PC-3 (cell line): ENCODE results near the gene ANKRD13B. TPM values are rescaled to one million over a fixed set of nuclear protein-coding genes. Genes with fewer than 3 reads are reported as not detected.

ENCODE experiments used
- ATAC-seq: fragments of 200-7000 bp; cut with Tn5 transposase; 2 replicates; pipeline ENCODE4 v1.9.1; 2020; ENCODE audit warnings: mild to moderate bottlenecking, moderate library complexity
- BruUV-seq: library from RNA; stranded (reverse); fragments of 400-500 nt; replicated peaks from 2 replicates; lab custom pipeline; 2021; lab: Mats Ljungman, UMichigan
- CTCF ChIA-PET: fragments of 300-600 bp; sonication (Branson Sonifier 250); formaldehyde crosslinking; loops from one replicate; lab custom pipeline; 2022; ENCODE audit warnings: antibody characterized with exemption; lab: Charles Lee
- POLR2A ChIA-PET: fragments of 300-600 bp; sonication (Branson Sonifier 250); formaldehyde crosslinking; loops from one replicate; lab custom pipeline; 2022; ENCODE audit warnings: antibody characterized with exemption; ENCODE audit not compliant: unreplicated experiment; lab: Charles Lee
- DNase-seq: peaks from one replicate; pipeline ENCODE4 v3.0.0-alpha.2; 2015
- H2AFZ ChIP-seq: fragments of 300-600 bp; sonication (generic); 2 replicates; pipeline ENCODE4 v1.6.0; 2016; ENCODE audit warnings: antibody characterized with exemption, low read length
- H3F3A ChIP-seq: fragments of 300-600 bp; sonication (generic); one replicate; pipeline ENCODE4 v1.6.0; 2017; ENCODE audit warnings: antibody characterized with exemption, low read length, control low read depth, mild to moderate bottlenecking; ENCODE audit not compliant: unreplicated experiment
- H3K27ac ChIP-seq: fragments of 300-600 bp; sonication (generic); 2 replicates; pipeline ENCODE4 v1.5.1; 2016; ENCODE audit warnings: mild to moderate bottlenecking, low read length
- H3K27me3 ChIP-seq: fragments of 300-600 bp; sonication (generic); 2 replicates; pipeline ENCODE4 v1.6.1; 2016; ENCODE audit warnings: low read length, mixed read lengths
- H3K36me3 ChIP-seq: fragments of 300-600 bp; sonication (generic); 2 replicates; pipeline ENCODE4 v1.6.1; 2016; ENCODE audit warnings: low read depth, mixed run types, low read length, mixed read lengths
- H3K4me1 ChIP-seq: fragments of 300-600 bp; sonication (generic); 2 replicates; pipeline ENCODE4 v1.5.1; 2016; ENCODE audit warnings: low read length; ENCODE audit not compliant: insufficient read depth
- H3K4me2 ChIP-seq: fragments of 300-600 bp; sonication (generic); 2 replicates; pipeline ENCODE4 v1.6.0; 2016; ENCODE audit warnings: low read length
- H3K4me3 ChIP-seq: fragments of 300-600 bp; sonication (generic); 2 replicates; pipeline ENCODE4 v1.5.1; 2016; ENCODE audit warnings: mild to moderate bottlenecking, low read length, mixed read lengths
- H3K79me2 ChIP-seq: fragments of 300-600 bp; sonication (generic); 2 replicates; pipeline ENCODE4 v1.6.1; 2017; ENCODE audit warnings: low read length, mixed read lengths
- H3K9ac ChIP-seq: fragments of 300-600 bp; sonication (generic); 2 replicates; pipeline ENCODE4 v1.6.0; 2016; ENCODE audit warnings: mild to moderate bottlenecking, low read length
- H3K9me2 ChIP-seq: fragments of 300-600 bp; sonication (generic); replicated peaks from 2 replicates; pipeline ENCODE4 v1.6.1; 2016; ENCODE audit warnings: mixed run types, low read length, mixed read lengths
- H3K9me3 ChIP-seq: fragments of 300-600 bp; sonication (generic); 2 replicates; pipeline ENCODE4 v1.6.1; 2016; ENCODE audit warnings: low read length, mixed read lengths
- H4K20me1 ChIP-seq: fragments of 300-600 bp; sonication (generic); 2 replicates; pipeline ENCODE4 v1.6.1; 2016; ENCODE audit warnings: low read length, mixed read lengths
- CTCF ChIP-seq: fragments of 300-600 bp; sonication (generic); conservative IDR thresholded peaks from 2 replicates; pipeline ENCODE4 v1.5.1; 2017; ENCODE audit warnings: antibody characterized with exemption, low read depth, mild to moderate bottlenecking, low read length
- EZH2 ChIP-seq: fragments of 300-600 bp; sonication (generic); IDR thresholded peaks from one replicate; pipeline ENCODE4 v1.6.1; 2017; ENCODE audit warnings: antibody characterized with exemption, mild to moderate bottlenecking, low read length; ENCODE audit not compliant: unreplicated experiment
- EZH2phosphoT487 ChIP-seq: fragments of 300-600 bp; sonication (generic); IDR thresholded peaks from 2 replicates; pipeline ENCODE4 v1.6.1; 2018; ENCODE audit warnings: mild to moderate bottlenecking, antibody characterized with exemption, low read length, borderline replicate concordance
- intact Hi-C: fragments of 100-400 bp; cut with micrococcal nuclease; formaldehyde crosslinking; loops from 2 replicates; pipeline ENCODE4 v1.9.0; 2023
- total RNA-seq: library from RNA; depleted of rRNA; stranded (reverse); fragments of >200 nt; gene quantifications from 2 replicates; pipeline ENCODE4 v1.2.3, GENCODE V29; 2014

ANKRD13B gene
- total RNA-seq, 1 experiment from 2014 or later, result 11.2 TPM

GRCh38 chr17:29617481-29618271, 24.7 kb downstream of the ANKRD13B start:
- no peaks in the 10 kb centered on the region for H3K79me2 ChIP-seq
- no peak for TF ChIP-seq EZH2
- TF ChIP-seq EZH2phosphoT487, result no peak
- TF ChIP-seq CTCF, result peak; percentile 73
- H3F3A ChIP-seq, result no peaks in the 10 kb centered on the region
- H3K9ac ChIP-seq, result peak overlapping the region; percentile 67
- ChIA-PET POLR2A (interaction anchor here (0.6 kb wide), 1 partner anchor 47 kb away, joined by 5 read pairs; no protein-coding TSS in a partner anchor), CTCF (interaction anchor here (0.6 to 2.3 kb wide), 7 partner anchors 22 to 248 kb away, joined by 3 to 26 read pairs (median 4); partner anchors contain the start of gene ANKRD13B)
- H3K9me2 ChIP-seq, result no peaks in the 10 kb centered on the region
- H2AFZ ChIP-seq, result peak overlapping the region; percentile 93
- no peaks in the 10 kb centered on the region for H3K27me3 ChIP-seq
- H3K4me1 ChIP-seq, result peaks cover 25% of the 10 kb centered on the region
- ATAC-seq (peak; percentile 59), DNase-seq (peak; percentile 74)
- no TSS peak for BruUV-seq
- H3K9me3 ChIP-seq, result no peaks in the 10 kb centered on the region
- intact Hi-C loops, result loop anchor here (2.0 kb wide), 1 partner anchor 37 kb away; no protein-coding TSS in a partner anchor
- H4K20me1 ChIP-seq, result no peaks in the 10 kb centered on the region
- H3K4me2 ChIP-seq, result peak overlapping the region; percentile 82
- H3K36me3 ChIP-seq, result no peaks in the 10 kb centered on the region
- H3K27ac ChIP-seq, result no peak overlapping the region
- peak overlapping the region; percentile 66 for H3K4me3 ChIP-seq

DNA sequence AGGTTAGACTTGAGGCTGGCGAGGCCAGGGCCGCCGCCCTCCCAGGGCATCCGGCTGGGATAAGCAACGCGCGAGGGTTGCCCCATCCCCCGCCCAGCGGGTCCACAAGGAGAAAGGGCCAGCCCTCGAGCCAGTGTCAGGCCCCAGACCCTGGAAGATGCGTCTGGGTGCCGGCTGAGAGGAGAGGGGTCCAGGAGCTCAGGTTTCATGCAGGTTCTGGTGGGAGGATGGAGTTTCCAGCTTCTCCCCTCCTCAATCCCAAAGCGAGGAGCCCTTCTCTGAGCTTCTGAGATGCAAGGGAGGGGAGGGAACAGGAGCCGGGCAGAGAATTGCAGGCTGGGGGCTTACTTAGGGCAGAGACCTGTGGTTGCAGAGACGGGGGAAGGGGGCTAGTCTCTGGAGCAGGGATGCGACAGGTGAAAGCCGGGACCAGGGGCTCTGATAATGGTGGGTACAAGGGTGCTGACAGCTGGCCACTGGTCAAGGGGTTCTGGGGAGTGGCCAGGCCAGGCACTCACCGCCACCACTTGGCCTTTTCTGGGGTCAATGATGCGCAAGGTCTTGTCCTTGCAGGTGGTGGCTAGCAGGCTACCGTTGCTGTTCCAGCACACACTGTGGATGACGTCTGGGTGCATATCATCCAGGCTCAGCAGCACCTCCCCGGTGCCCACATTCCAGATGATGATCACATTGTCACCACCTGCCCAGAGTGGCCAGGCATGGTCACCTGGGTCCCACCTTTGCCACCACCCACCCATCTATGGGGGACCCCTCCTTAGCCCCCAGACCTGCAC, 25.5 kb downstream of the ANKRD13B start:
- ATAC-seq (no peak), DNase-seq (no peak)
- peak overlapping the region; percentile 82 for H3K4me2 ChIP-seq
- intact Hi-C loops, result loop anchor here (2.0 kb wide), 1 partner anchor 38 kb away; no protein-coding TSS in a partner anchor
- 0 out of 2 replicates have a peak overlapping the region, but pooled peaks have one; percentile 67 for H3K9ac ChIP-seq
- TF ChIP-seq EZH2 (no peak), CTCF (peak; percentile 7)
- no peaks in the 10 kb centered on the region for H3K9me3 ChIP-seq
- no peaks in the 10 kb centered on the region for H3K27me3 ChIP-seq
- H3K4me3 ChIP-seq, result peak overlapping the region; percentile 66
- H3K79me2 ChIP-seq, result no peaks in the 10 kb centered on the region
- CTCF ChIA-PET, result interaction anchor here (0.6 to 2.3 kb wide), 4 partner anchors 21 to 46 kb away, joined by 4 to 26 read pairs (median 8); partner anchors contain the start of gene ANKRD13B
- no peaks in the 10 kb centered on the region for H3F3A ChIP-seq
- peak overlapping the region; percentile 93 for H2AFZ ChIP-seq
- no peaks in the 10 kb centered on the region for H3K9me2 ChIP-seq
- H3K27ac ChIP-seq, result no peak overlapping the region
- H3K36me3 ChIP-seq, result no peaks in the 10 kb centered on the region
- H4K20me1 ChIP-seq, result no peaks in the 10 kb centered on the region
- POLR2A ChIA-PET, result no interaction called here
- no TSS peak for BruUV-seq
- peaks cover 26% of the 10 kb centered on the region for H3K4me1 ChIP-seq
